IPS DF 4.7 (cell line): Measurements from ENCODE around the gene MAGI2.

Source experiments
- DNase-seq: peaks from one replicate; pipeline ENCODE4 v3.0.0-alpha.2; 2013; ENCODE audit warnings: low spot score; ENCODE audit errors: extremely low read depth

The MAGI2 gene

GRCh38 chr7:78386520-78386919 is 1066.9 kb downstream of the MAGI2 start:
- no peak for DNase-seq

- DNase-seq = no peak
Measured at GRCh38 chr7:78383096-78383880, 1070.2 kb downstream of the MAGI2 start.

- DNase-seq = no peak
Measured at GRCh38 chr7:78379148-78379547, 1074.3 kb downstream of the MAGI2 start.

- DNase-seq = no peak
Measured at GRCh38 chr7:78377532-78377931, 1075.9 kb downstream of the MAGI2 start.

- DNase-seq = no peak
Measured at GRCh38 chr7:78370936-78371335, 1082.5 kb downstream of the MAGI2 start.

GRCh38 chr7:78368771-78369170 is 1084.7 kb downstream of the MAGI2 start:
- DNase-seq = no peak

- DNase-seq = no peak
Measured at GRCh38 chr7:78367280-78367773, 1086.1 kb downstream of the MAGI2 start.

- DNase-seq = no peak
Measured at GRCh38 chr7:78363866-78364265, 1089.6 kb downstream of the MAGI2 start.

- no peak for DNase-seq
Measured at GRCh38 chr7:78359836-78360235, 1093.6 kb downstream of the MAGI2 start.

GRCh38 chr7:78357709-78358108 is 1095.8 kb downstream of the MAGI2 start:
- no peak for DNase-seq

GRCh38 chr7:78355834-78356233 is 1097.6 kb downstream of the MAGI2 start:
- DNase-seq = no peak

GRCh38 chr7:78350926-78351325 is 1102.5 kb downstream of the MAGI2 start:
- no peak for DNase-seq

- no peak for DNase-seq
Measured at GRCh38 chr7:78350391-78350790, 1103.1 kb downstream of the MAGI2 start.

GRCh38 chr7:78346827-78347226 is 1106.6 kb downstream of the MAGI2 start:
- DNase-seq = no peak

GRCh38 chr7:78345979-78346378 is 1107.5 kb downstream of the MAGI2 start:
- DNase-seq = no peak

GRCh38 chr7:78345293-78345911 is 1108.1 kb downstream of the MAGI2 start:
- no peak for DNase-seq

- no peak for DNase-seq
Measured at GRCh38 chr7:78334426-78334825, 1119.0 kb downstream of the MAGI2 start.

GRCh38 chr7:78333530-78334425 is 1119.7 kb downstream of the MAGI2 start:
- DNase-seq = no peak

GRCh38 chr7:78329001-78329655 is 1124.3 kb downstream of the MAGI2 start:
- DNase-seq = no peak

- no peak for DNase-seq
Measured at GRCh38 chr7:78327718-78328117, 1125.7 kb downstream of the MAGI2 start.

GRCh38 chr7:78326876-78327275 is 1126.6 kb downstream of the MAGI2 start:
- DNase-seq = no peak
